Heart right ventricle (tissue), 16 donors: Measurements from ENCODE around the gene NR1I2. TPM values are rescaled to one million over a fixed set of nuclear protein-coding genes. Genes with fewer than 3 reads are reported as not detected.

ENCODE experiments used
- ATAC-seq, 8 donors: fragments of 200-7000 bp; cut with Tn5 transposase; one replicate each; pipeline ENCODE4 v1.9.1; 2020; ENCODE audit warnings: mild to moderate bottlenecking in 8 of 8, moderate library complexity in 8 of 8, moderate number of reproducible peaks in 1 of 8
- DNase-seq, 2 donors: peaks; one replicate each; pipeline ENCODE4 v3.0.0-alpha.2; 2020
- H3K27ac ChIP-seq, 10 donors: fragments of 200-600 bp; sonication (generic) in 2 of 10; one replicate each; pipeline versions ENCODE4 v1.5.0 to v1.8.0; 2020 to 2022; ENCODE audit warnings: mild to moderate bottlenecking in 3 of 10
- H3K27me3 ChIP-seq, 7 donors: fragments of 200-600 bp; one replicate each; pipeline ENCODE4 v1.8.0; 2021 to 2022; ENCODE audit warnings: mild to moderate bottlenecking in 2 of 7
- H3K36me3 ChIP-seq, 9 donors: fragments of 200-600 bp; sonication (generic) in 1 of 9; one replicate each; pipeline versions ENCODE4 v1.5.0 to v1.8.0; 2020 to 2022; ENCODE audit warnings: mild to moderate bottlenecking in 2 of 9
- H3K4me1 ChIP-seq, 9 donors: fragments of 200-600 bp; sonication (generic) in 1 of 9; one replicate each; pipeline versions ENCODE4 v1.5.0 to v1.8.0; 2020 to 2022; ENCODE audit warnings: mild to moderate bottlenecking in 4 of 9
- H3K4me3 ChIP-seq, 10 donors: fragments of 200-600 bp; sonication (generic) in 2 of 10; one replicate each; pipeline versions ENCODE4 v1.5.0 to v1.8.0; 2020 to 2022; ENCODE audit warnings: mild to moderate bottlenecking in 7 of 10, moderate library complexity in 2 of 10
- H3K9me3 ChIP-seq, 11 donors: fragments of 200-600 bp in 10 of 11; sonication (generic) in 2 of 11; one replicate each; pipeline versions ENCODE4 v1.5.0 to v1.8.0; 2013 to 2022; ENCODE audit warnings: mild to moderate bottlenecking in 2 of 11, control low read depth in 1 of 11, moderate library complexity in 1 of 11
- WGBS, 2 donors: extraction: QIAGEN DNeasy Blood & Tissue Kit; methylation state at CpG; one replicate each; pipeline ENCODE4 v1.1.7; 2013; ENCODE audit warnings: inconsistent platforms in 1 of 2; 5-methylcytosine and 5-hydroxymethylcytosine counted together
- intact Hi-C, 10 donors: fragments of 100-400 bp; cut with DNase I; formaldehyde crosslinking; loops; one replicate each; pipeline versions ENCODE4 v1.11.1 to v1.14.2; 2022
- polyA plus RNA-seq, 2 donors: library from polyadenylated mRNA; stranded (reverse); fragments of 200-250 nt; gene quantifications; one replicate each; pipeline ENCODE4 v1.2.3, GENCODE V29; 2013
- total RNA-seq, 10 donors: library from RNA; stranded (reverse); fragmentation: NEBNext Ultra II Directional in 3 of 10; extraction: Animal tissue kit (Norgen Biotek cat#: 25700) in 3 of 10; gene quantifications; one replicate each; pipeline versions ENCODE4 v1.2.1 to v1.2.4, GENCODE V29; 2021 to 2023
- TF ChIP-seq, protein P1 (sequence below), 9 donors: fragments of 200-600 bp; sonication (generic) in 2 of 9; IDR thresholded peaks; one replicate each; pipeline versions ENCODE4 v1.5.0 to v1.8.0; 2021 to 2022; ENCODE audit warnings: antibody characterized with exemption in 9 of 9, mild to moderate bottlenecking in 5 of 9, moderate library complexity in 1 of 9
- donor health status: Arrhythmogenic right ventricular cardiomyopathy.
- donor health status: ischemic (EF 13 %, LVEDD 7.1; RV severe dilation, severe dysfunction).
- donor health status: healthy with polysubstance abuse.
- donor health status: DM: no; HTN: yes; CAD: no.
- donor health status: DM: no; HTN: no; CAD: no.
- donor health status: ischemic (EF 25% LVEDD 6.9; RV normal size, moderate dysfunction).
- donor health status: ischemic (EF 25% LVEDD 5.7; RV mildly dilated, moderate dysfunction).
- donor health status: healthy.
- donor health status: DM: yes; HTN: yes; CAD: no.
- donor health status: Ischemic cardiomyopathy.
- donor health status: ischemic (EF 35%, LVEDD 5.7; RV mildly dilated, moderate dysfunction).
- donor health status: nonischemic (EF 11% LVEDD 7.7; RV severe dilation, severe dysfunction).
- donor health status: DM: yes; HTN: yes; CAD: no.
- donor health status: PGD.
- donor health status: ischemic (EF 29% LVEDD 5.4; RV normal size, mild dysfunction).
- donor health status: nonischemic (EF 23%, LVEDD 6.1; RV moderate dilation, normal function).

NR1I2 gene
- total and polyA plus RNA-seq, 12 donors: 0.03 to 0.31 (median 0.21) TPM; not detected in 3

DNA sequence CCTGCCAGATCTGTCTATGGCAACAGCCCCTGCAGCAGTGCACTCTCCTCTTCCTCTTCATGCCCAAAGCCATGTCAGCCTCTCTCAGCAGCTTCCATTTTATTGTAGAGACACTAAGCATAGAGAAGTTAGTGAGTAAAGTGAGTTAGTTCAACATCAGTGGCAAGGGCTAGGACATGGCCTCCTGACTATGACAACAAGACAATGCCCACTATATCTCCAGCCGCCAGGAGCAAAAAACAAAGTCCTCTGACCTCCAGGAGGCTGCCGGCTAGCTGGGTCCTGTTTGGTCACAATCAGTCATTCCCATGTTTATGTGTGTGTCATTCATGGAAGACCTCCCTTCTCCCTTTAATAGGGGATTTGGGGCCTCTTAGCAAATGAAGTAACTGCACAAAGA, 14.9 kb downstream of the NR1I2 start:
- TF ChIP-seq, protein P1, sequence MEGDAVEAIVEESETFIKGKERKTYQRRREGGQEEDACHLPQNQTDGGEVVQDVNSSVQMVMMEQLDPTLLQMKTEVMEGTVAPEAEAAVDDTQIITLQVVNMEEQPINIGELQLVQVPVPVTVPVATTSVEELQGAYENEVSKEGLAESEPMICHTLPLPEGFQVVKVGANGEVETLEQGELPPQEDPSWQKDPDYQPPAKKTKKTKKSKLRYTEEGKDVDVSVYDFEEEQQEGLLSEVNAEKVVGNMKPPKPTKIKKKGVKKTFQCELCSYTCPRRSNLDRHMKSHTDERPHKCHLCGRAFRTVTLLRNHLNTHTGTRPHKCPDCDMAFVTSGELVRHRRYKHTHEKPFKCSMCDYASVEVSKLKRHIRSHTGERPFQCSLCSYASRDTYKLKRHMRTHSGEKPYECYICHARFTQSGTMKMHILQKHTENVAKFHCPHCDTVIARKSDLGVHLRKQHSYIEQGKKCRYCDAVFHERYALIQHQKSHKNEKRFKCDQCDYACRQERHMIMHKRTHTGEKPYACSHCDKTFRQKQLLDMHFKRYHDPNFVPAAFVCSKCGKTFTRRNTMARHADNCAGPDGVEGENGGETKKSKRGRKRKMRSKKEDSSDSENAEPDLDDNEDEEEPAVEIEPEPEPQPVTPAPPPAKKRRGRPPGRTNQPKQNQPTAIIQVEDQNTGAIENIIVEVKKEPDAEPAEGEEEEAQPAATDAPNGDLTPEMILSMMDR (IDR thresholded peaks at IDR 0.05): no peak
- Histone ChIP-seq H3K4me1 (peaks cover 0 to 4% (median 0%) of the 10 kb centered on the region in 9 donors), H3K9me3 (no peaks in the 10 kb centered on the region), H3K27ac (no peak overlapping the region), H3K36me3 (no peaks in the 10 kb centered on the region), H3K27me3 (no peaks in the 10 kb centered on the region), H3K4me3 (no peak overlapping the region)
- no peak for DNase-seq
- WGBS, 2 donors: 73 to 87% methylated on average over 2 of the region's 2 CpGs
- ATAC-seq: no peak
- intact Hi-C loops: no loop called here

DNA sequence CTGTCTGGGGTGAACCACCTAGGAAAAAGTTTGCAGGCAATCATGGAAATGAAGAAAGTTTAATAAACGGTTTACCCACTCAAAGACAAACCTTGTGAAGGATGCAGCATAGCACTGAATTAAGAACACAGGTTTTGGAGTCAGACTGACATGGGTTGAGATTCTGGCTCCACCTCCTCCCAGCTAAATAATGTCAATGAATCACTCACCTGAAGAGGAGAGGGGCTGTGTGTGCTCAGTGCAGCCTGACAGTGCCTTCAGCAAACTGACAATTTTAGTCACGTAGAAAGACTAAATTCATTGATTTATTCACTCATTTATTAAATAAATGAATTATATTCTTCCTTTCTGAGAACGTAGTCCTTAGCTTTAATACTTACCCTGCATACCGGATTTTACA, 18.9 kb downstream of the NR1I2 start:
- TF ChIP-seq, protein P1 (IDR thresholded peaks at IDR 0.05): no peak
- Histone ChIP-seq H3K36me3 (no peaks in the 10 kb centered on the region), H3K27ac (no peak overlapping the region), H3K4me3 (no peak overlapping the region), H3K4me1 (no peaks in the 10 kb centered on the region), H3K27me3 (no peaks in the 10 kb centered on the region), H3K9me3 (no peaks in the 10 kb centered on the region)
- WGBS, 2 donors: 80 to 91% methylated on average over 4 of the region's 4 CpGs
- intact Hi-C loops: no loop called here
- ATAC-seq: no peak
- DNase-seq: no peak

DNA sequence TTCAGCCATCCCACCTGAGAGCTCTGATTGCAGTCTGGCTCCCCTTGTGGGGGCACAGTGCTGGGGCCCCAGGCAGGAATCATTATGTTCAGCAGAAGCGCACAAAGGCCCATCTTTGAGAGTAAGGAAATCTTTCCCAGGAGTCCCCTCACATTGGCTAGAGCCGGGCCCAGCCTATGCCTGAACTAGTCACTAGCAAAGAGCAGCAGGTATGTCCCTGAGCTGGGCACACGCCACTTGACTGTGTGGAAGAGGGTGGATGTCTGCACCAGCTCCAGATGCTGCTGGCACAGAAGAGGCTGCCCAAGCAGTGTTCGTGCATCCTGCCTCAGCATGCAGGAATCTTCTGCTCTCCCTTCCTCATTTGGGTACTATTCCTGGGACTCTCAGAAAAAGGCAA, 26.3 kb downstream of the NR1I2 start:
- no peak overlapping the region for H3K27ac ChIP-seq
- WGBS, 2 donors: 95 to 97% methylated on average over 4 of the region's 4 CpGs
- H3K27me3 ChIP-seq: peaks cover 0 to 11% (median 0%) of the 10 kb centered on the region in 7 donors
- H3K4me1 ChIP-seq: peaks cover 0 to 21% (median 9%) of the 10 kb centered on the region in 9 donors
- H3K9me3 ChIP-seq: no peaks in the 10 kb centered on the region
- ATAC-seq (no peak), DNase-seq (no peak)
- intact Hi-C loops: no loop called here
- no peak overlapping the region for H3K4me3 ChIP-seq
- H3K36me3 ChIP-seq: no peaks in the 10 kb centered on the region
- TF ChIP-seq, protein P1 (IDR thresholded peaks at IDR 0.05): no peak

DNA sequence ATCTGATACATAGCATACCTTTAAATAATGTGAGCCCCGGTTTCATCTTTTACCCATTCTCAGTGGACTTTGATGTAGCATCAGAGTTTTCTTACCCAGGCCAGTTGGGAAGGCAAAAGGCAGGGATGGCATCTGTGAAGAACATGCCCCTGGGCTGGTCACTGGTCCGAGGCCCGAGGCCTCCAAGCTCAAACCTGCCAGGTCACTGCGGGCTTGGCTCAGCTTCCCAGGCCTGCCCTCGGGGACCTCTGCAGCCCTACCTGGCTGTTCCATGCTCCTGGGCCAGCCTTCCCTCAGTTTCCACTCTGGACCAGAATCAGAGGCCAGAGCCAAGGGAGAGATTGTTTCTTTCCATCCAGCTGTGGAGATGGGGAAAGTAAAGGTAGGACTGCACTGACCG, 26.9 kb downstream of the NR1I2 start:
- WGBS, 2 donors: 86 to 88% methylated on average over 6 of the region's 6 CpGs
- DNase-seq (no peak), ATAC-seq (no peak)
- intact Hi-C loops: no loop called here
- Histone ChIP-seq H3K27me3 (peaks cover 0 to 11% (median 0%) of the 10 kb centered on the region in 7 donors), H3K4me3 (no peak overlapping the region), H3K27ac (no peak overlapping the region), H3K36me3 (no peaks in the 10 kb centered on the region), H3K9me3 (no peaks in the 10 kb centered on the region), H3K4me1 (peaks cover 0 to 21% (median 9%) of the 10 kb centered on the region in 9 donors)
- TF ChIP-seq, protein P1 (IDR thresholded peaks at IDR 0.05): no peak
